OCI-LY3 (cell line): ENCODE measurements around the gene CDH4.

Source experiments
- EZH2phosphoT487 ChIP-seq: fragments of 200-600 bp; shearing (Covaris generic); IDR thresholded peaks from 2 replicates; pipeline ENCODE4 v1.6.1; 2018; ENCODE audit warnings: antibody characterized with exemption, mixed run types, low read depth
- TF ChIP-seq, protein P1 (sequence below): fragments of 200-600, 300-600 bp; sonication (generic); IDR thresholded peaks from 2 replicates; pipeline ENCODE4 v1.5.1; 2014; ENCODE audit warnings: antibody characterized with exemption, low read length, low read depth

DNA sequence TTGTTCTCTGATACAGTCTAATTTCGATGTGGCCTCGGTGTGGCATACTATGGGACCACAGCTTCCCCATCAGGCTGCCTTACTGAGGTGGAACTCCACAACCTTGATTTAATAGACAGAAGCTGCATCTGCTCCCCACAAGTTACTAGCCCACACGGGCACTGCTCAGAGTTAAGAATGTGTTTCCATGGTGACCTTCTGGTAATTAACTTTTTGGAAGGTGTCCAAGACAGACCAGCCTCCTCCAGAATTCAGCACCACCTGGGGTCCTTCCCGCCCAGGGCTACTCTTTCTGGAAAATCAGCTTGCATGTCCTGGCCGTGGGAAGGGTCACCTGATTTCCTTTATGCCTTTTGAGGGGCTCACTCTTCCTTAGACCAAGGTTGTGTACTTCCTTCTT is 48.7 kb upstream of the CDH4 start:
- TF ChIP-seq, protein P1, sequence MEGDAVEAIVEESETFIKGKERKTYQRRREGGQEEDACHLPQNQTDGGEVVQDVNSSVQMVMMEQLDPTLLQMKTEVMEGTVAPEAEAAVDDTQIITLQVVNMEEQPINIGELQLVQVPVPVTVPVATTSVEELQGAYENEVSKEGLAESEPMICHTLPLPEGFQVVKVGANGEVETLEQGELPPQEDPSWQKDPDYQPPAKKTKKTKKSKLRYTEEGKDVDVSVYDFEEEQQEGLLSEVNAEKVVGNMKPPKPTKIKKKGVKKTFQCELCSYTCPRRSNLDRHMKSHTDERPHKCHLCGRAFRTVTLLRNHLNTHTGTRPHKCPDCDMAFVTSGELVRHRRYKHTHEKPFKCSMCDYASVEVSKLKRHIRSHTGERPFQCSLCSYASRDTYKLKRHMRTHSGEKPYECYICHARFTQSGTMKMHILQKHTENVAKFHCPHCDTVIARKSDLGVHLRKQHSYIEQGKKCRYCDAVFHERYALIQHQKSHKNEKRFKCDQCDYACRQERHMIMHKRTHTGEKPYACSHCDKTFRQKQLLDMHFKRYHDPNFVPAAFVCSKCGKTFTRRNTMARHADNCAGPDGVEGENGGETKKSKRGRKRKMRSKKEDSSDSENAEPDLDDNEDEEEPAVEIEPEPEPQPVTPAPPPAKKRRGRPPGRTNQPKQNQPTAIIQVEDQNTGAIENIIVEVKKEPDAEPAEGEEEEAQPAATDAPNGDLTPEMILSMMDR: no peak
- TF ChIP-seq EZH2phosphoT487: no peak
